ENCODE data around the gene GDPD5.

GDPD5 gene

DNA sequence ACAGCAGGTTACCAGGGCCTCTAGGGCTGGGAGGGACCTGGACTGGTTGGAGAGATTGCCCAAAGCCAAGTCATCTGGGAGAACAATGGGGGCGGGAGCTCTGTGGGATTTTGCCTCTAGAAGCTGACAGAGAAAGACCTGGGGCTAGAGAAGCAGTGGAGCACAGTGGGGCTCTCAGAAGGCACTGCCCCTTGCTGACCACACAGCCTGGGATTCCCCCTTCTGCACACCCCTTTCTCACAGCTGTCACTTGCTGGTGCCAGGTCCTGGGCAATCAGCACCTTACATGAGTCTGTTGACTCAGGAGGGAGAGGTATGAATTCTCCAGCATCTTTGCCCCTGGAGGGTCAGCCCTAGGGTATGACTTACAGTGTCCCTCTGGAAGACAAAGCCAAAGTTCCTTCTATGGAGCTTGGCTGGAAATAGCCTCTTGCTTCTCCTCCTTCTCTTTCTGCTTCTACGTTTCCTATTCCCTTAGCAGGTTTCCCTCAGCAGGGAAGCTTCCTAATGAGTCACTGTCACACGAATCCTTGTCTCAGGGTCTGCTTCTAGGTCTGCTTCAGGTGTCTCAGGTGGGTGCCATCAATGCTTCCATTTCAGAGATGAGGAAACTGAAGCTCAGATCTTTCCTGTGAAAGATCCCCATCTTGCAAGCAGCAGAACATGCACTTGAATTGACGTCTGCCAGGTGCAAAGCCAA is 27.0 kb downstream of the GDPD5 start:
- TF ChIP-seq, protein P1, sequence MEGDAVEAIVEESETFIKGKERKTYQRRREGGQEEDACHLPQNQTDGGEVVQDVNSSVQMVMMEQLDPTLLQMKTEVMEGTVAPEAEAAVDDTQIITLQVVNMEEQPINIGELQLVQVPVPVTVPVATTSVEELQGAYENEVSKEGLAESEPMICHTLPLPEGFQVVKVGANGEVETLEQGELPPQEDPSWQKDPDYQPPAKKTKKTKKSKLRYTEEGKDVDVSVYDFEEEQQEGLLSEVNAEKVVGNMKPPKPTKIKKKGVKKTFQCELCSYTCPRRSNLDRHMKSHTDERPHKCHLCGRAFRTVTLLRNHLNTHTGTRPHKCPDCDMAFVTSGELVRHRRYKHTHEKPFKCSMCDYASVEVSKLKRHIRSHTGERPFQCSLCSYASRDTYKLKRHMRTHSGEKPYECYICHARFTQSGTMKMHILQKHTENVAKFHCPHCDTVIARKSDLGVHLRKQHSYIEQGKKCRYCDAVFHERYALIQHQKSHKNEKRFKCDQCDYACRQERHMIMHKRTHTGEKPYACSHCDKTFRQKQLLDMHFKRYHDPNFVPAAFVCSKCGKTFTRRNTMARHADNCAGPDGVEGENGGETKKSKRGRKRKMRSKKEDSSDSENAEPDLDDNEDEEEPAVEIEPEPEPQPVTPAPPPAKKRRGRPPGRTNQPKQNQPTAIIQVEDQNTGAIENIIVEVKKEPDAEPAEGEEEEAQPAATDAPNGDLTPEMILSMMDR (IDR thresholded peaks at IDR 0.05; ENCODE audit: control insufficient read depth, extremely low read depth, insufficient read depth): no peak
- H3K4me3 ChIP-seq (ENCODE audit: low read depth, low read length): no peak overlapping the region
- DNase-seq (ENCODE audit: low read depth): no peak

GRCh38 chr11:75497788-75498409 is 27.8 kb downstream of the GDPD5 start:
- TF ChIP-seq, protein P1 (IDR thresholded peaks at IDR 0.05; ENCODE audit: control insufficient read depth, extremely low read depth, insufficient read depth): no peak
- DNase-seq (ENCODE audit: low read depth): no peak
- no peak overlapping the region for H3K4me3 ChIP-seq (ENCODE audit: low read depth, low read length)

DNA sequence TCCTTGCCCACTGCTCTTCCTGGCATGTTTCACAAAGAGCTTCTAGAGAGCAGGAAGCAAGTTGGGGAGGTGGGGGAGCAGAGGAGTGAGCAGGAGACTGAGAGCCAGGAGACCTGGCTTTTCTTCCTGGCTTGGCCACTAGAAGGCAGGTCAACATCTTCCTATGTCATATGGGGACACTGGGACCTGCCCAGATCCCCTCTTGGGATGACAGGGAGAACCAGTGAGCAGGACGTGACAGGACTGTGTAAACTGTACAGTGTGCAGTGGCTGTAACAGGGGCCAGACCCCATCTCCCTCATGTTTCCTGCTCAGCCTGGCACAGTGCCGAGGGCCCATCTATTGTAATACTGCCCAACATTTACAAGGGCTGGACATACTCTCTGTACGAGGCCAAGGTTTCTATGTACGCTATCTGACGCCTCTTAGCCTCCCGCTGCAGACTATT is 29.4 kb downstream of the GDPD5 start:
- no peak overlapping the region for H3K4me3 ChIP-seq (ENCODE audit: low read depth, low read length)
- TF ChIP-seq, protein P1 (IDR thresholded peaks at IDR 0.05; ENCODE audit: control insufficient read depth, extremely low read depth, insufficient read depth): peak; percentile 39
- no peak for DNase-seq (ENCODE audit: low read depth)

DNA sequence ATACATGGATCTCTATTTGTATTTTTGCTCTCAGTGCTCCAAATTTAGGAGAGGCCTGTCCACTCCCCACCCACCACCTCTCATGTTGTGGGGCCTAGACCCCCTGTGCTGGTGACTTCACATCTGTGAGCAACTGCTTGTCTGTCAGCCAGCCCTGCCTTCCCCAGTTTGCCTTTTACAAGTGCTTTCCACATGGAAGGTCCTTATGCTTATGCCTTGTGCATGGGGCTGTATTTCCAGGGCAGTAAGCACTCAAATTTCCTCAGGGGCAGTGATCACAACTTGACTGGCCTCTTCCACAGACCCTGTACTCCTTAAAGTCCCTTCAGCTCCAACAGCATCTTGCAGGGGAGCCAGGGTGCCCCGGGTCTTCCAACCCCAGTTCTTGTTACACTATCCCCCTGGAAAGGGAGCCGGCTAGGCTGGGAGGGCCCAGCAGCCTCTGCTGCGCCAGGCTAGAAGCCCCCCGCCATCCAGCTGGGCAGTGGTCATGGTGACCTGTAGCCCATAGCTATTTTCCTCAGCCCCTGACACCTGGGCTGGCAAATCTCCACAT is 29.9 kb downstream of the GDPD5 start:
- H3K4me3 ChIP-seq (ENCODE audit: low read depth, low read length): no peak overlapping the region
- no peak for DNase-seq (ENCODE audit: low read depth)
- TF ChIP-seq, protein P1 (IDR thresholded peaks at IDR 0.05; ENCODE audit: control insufficient read depth, extremely low read depth, insufficient read depth): no peak

GRCh38 chr11:75493626-75494025 is 32.1 kb downstream of the GDPD5 start:
- no peak overlapping the region for H3K4me3 ChIP-seq (ENCODE audit: low read depth, low read length)
- TF ChIP-seq, protein P1 (IDR thresholded peaks at IDR 0.05; ENCODE audit: control insufficient read depth, extremely low read depth, insufficient read depth): no peak
- DNase-seq (ENCODE audit: low read depth): no peak

GRCh38 chr11:75492181-75492820 is 33.4 kb downstream of the GDPD5 start:
- H3K4me3 ChIP-seq (ENCODE audit: low read depth, low read length): no peak overlapping the region
- TF ChIP-seq, protein P1 (IDR thresholded peaks at IDR 0.05; ENCODE audit: control insufficient read depth, extremely low read depth, insufficient read depth): no peak
- DNase-seq (ENCODE audit: low read depth): no peak

All from LNCaP clone FGC (cell line).